ENCODE results near the gene TIMP1. TPM values are rescaled to one million over a fixed set of nuclear protein-coding genes. Genes with fewer than 3 reads are reported as not detected.

Gene TIMP1
- total RNA-seq, 4 donors from 2014 or later = 46.5 to 395 (median 89.3) TPM

- 24 to 61% methylated on average over 5 to 6 of the region's 14 CpGs for WGBS, 2 donors
- TF ChIP-seq CTCF (IDR thresholded peaks at IDR 0.05) (no peak), POLR2A (IDR thresholded peaks at IDR 0.05) (no peak)
- Histone ChIP-seq H3K4me1 (no peaks in the 10 kb centered on the region), H3K4me3 (replicated peaks in 1 of 3) (no peak within 1 kb of the TSS), H3K36me3 (no peaks in the 10 kb centered on the region), H3K27ac (no peak within 1 kb of the TSS), H3K9me3 (no peaks in the 10 kb centered on the region), H3K27me3 (no peaks in the 10 kb centered on the region)
- intact Hi-C loops (cut with DNase I) = no loop called here
- no peak for DNase-seq
Observed at GRCh38 chrX:47629419-47630200, 47.4 kb downstream of the TIMP1 start, which contains the start of gene CFP. CFP (minus strand) TSS chrX:47629930; CDS start chrX:47629844, 86 bp downstream.

GRCh38 chrX:47631676-47632075 is 49.4 kb downstream of the TIMP1 start:
- intact Hi-C loops (cut with DNase I) = no loop called here
- Histone ChIP-seq H3K9me3 (no peaks in the 10 kb centered on the region), H3K36me3 (no peaks in the 10 kb centered on the region), H3K27ac (no peak overlapping the region), H3K4me3 (replicated peaks in 1 of 3) (no peak overlapping the region), H3K4me1 (no peaks in the 10 kb centered on the region), H3K27me3 (no peaks in the 10 kb centered on the region)
- WGBS, 2 donors = 85 to 89% methylated on average over 5 of the region's 5 CpGs
- DNase-seq = no peak
- no peak for TF ChIP-seq CTCF (IDR thresholded peaks at IDR 0.05)
- TF ChIP-seq POLR2A (IDR thresholded peaks at IDR 0.05) = no peak

- TF ChIP-seq POLR2A (IDR thresholded peaks at IDR 0.05) = no peak
- no peak for TF ChIP-seq CTCF (IDR thresholded peaks at IDR 0.05)
- 65 to 75% methylated on average over 4 of the region's 4 CpGs for WGBS, 2 donors
- no peaks in the 10 kb centered on the region for H3K4me1 ChIP-seq
- intact Hi-C loops (cut with DNase I) = no loop called here
- no peaks in the 10 kb centered on the region for H3K27me3 ChIP-seq
- no peak overlapping the region for H3K4me3 ChIP-seq (replicated peaks in 1 of 3)
- no peak overlapping the region for H3K27ac ChIP-seq
- no peaks in the 10 kb centered on the region for H3K9me3 ChIP-seq
- peaks cover 0 to 3% of the 10 kb centered on the region in 2 donors for H3K36me3 ChIP-seq
- no peak for DNase-seq
Observed at GRCh38 chrX:47632666-47633065, 50.4 kb downstream of the TIMP1 start.

GRCh38 chrX:47633689-47634590 is 51.7 kb downstream of the TIMP1 start:
- Histone ChIP-seq H3K36me3 (peaks cover 6 to 11% of the 10 kb centered on the region in 2 donors), H3K27me3 (no peaks in the 10 kb centered on the region), H3K9me3 (no peaks in the 10 kb centered on the region), H3K4me3 (replicated peaks in 1 of 3) (no peak overlapping the region), H3K4me1 (no peaks in the 10 kb centered on the region), H3K27ac (no peak overlapping the region)
- no peak for TF ChIP-seq POLR2A (IDR thresholded peaks at IDR 0.05)
- no peak for TF ChIP-seq CTCF (IDR thresholded peaks at IDR 0.05)
- intact Hi-C loops (cut with DNase I) = no loop called here
- DNase-seq = no peak
- 81 to 89% methylated on average over 14 of the region's 14 CpGs for WGBS, 2 donors
